Karpas-422 (cell line): Measurements from ENCODE around the gene IQGAP1. TPM values are rescaled to one million over a fixed set of nuclear protein-coding genes. Genes with fewer than 3 reads are reported as not detected.
"Not testable (repeated sequence)": the region's sequence is repeated elsewhere in the genome, so short reads cannot be mapped to it uniquely, and the experiment has no call there.

Experiments
- DNase-seq: peaks from one replicate; pipeline ENCODE4 v3.0.0-alpha.2; 2015
- H2AFZ ChIP-seq: fragments of 200-600 bp; sonication (generic); 2 replicates; pipeline ENCODE4 v1.6.1; 2014; ENCODE audit warnings: antibody characterized with exemption, low read length, mixed read lengths
- H3K27ac ChIP-seq: fragments of 200-600 bp; sonication (generic); 2 replicates; pipeline ENCODE4 v1.5.1; 2014; ENCODE audit warnings: mild to moderate bottlenecking, low read length, moderate library complexity
- H3K27me3 ChIP-seq: fragments of 200-600 bp; sonication (generic); 2 replicates; pipeline ENCODE4 v1.6.1; 2014; ENCODE audit warnings: low read length, mixed read lengths
- H3K36me3 ChIP-seq: fragments of 200-600 bp; sonication (generic); 2 replicates; pipeline ENCODE4 v1.6.1; 2014; ENCODE audit warnings: low read length, mixed read lengths; ENCODE audit not compliant: insufficient read depth
- H3K4me1 ChIP-seq: fragments of 200-600 bp; sonication (generic); 2 replicates; pipeline ENCODE4 v1.6.1; 2014; ENCODE audit warnings: mild to moderate bottlenecking, low read length, mixed read lengths
- H3K4me2 ChIP-seq: fragments of 200-600 bp; sonication (generic); 2 replicates; pipeline ENCODE4 v1.6.1; 2014; ENCODE audit warnings: low read length, low read depth, mild to moderate bottlenecking; ENCODE audit not compliant: poor library complexity, severe bottlenecking
- H3K4me3 ChIP-seq: fragments of 200-600 bp; sonication (generic); 2 replicates; pipeline ENCODE4 v1.5.1; 2014; ENCODE audit warnings: mild to moderate bottlenecking, antibody characterized with exemption, low read length, mixed read lengths
- H3K79me2 ChIP-seq: fragments of 200-600 bp; sonication (generic); 2 replicates; pipeline ENCODE4 v1.6.1; 2014; ENCODE audit warnings: mild to moderate bottlenecking, low read length, mixed read lengths
- H3K9ac ChIP-seq: fragments of 200-600 bp; sonication (generic); 2 replicates; pipeline ENCODE4 v1.6.0; 2014; ENCODE audit warnings: low read length
- H3K9me2 ChIP-seq: fragments of 200-600 bp; sonication (generic), shearing (Covaris generic); replicated peaks from 2 replicates; pipeline ENCODE4 v1.6.0; 2014; ENCODE audit warnings: mild to moderate bottlenecking, low read length, moderate library complexity; ENCODE audit not compliant: insufficient read depth
- H3K9me3 ChIP-seq: fragments of 300-700, 200-600 bp; sonication (generic); 2 replicates; pipeline ENCODE4 v1.6.1; 2014; ENCODE audit warnings: low read length, mixed read lengths
- H4K20me1 ChIP-seq: fragments of 200-600 bp; sonication (generic); 2 replicates; pipeline ENCODE4 v1.6.1; 2014; ENCODE audit warnings: mild to moderate bottlenecking, antibody characterized with exemption, low read length, low read depth; ENCODE audit not compliant: insufficient read depth
- total RNA-seq: library from RNA; depleted of rRNA; stranded (reverse); fragments of >200 nt; shearing (Covaris generic); gene quantifications from 2 replicates; pipeline ENCODE4 v1.2.3, GENCODE V29; 2014; ENCODE audit warnings: low replicate concordance

Gene IQGAP1
- total RNA-seq, 1 experiment from 2014 or later: 122 TPM

- Histone ChIP-seq H3K9ac (no peak overlapping the region), H3K4me1 (peaks cover 13% of the 10 kb centered on the region), H3K36me3 (no peaks in the 10 kb centered on the region), H2AFZ (no peak overlapping the region), H3K4me2 (no peak overlapping the region), H3K4me3 (no peak overlapping the region), H3K79me2 (peaks cover 87% of the 10 kb centered on the region), H4K20me1 (no peaks in the 10 kb centered on the region), H3K27ac (no peak overlapping the region), H3K27me3 (no peaks in the 10 kb centered on the region), H3K9me3 (no peaks in the 10 kb centered on the region), H3K9me2 (no peaks in the 10 kb centered on the region)
- no peak for DNase-seq
Observed at GRCh38 chr15:90408657-90409056, 20.6 kb downstream of the IQGAP1 start.

GRCh38 chr15:90409587-90409986, 21.5 kb downstream of the IQGAP1 start:
- not testable (repeated sequence) for H3K36me3 ChIP-seq, H3K27ac ChIP-seq, H4K20me1 ChIP-seq, H3K27me3 ChIP-seq, H3K4me2 ChIP-seq, H3K4me3 ChIP-seq, H2AFZ ChIP-seq, H3K9ac ChIP-seq, DNase-seq, H3K9me2 ChIP-seq, H3K9me3 ChIP-seq
- Histone ChIP-seq H3K4me1 (peaks cover 13% of the 10 kb centered on the region), H3K79me2 (peaks cover 86% of the 10 kb centered on the region)

GRCh38 chr15:90410316-90410715, 22.3 kb downstream of the IQGAP1 start:
- not testable (repeated sequence) for H3K9me3 ChIP-seq, H3K9ac ChIP-seq, DNase-seq, H3K4me3 ChIP-seq, H3K4me2 ChIP-seq, H3K27ac ChIP-seq, H4K20me1 ChIP-seq, H3K36me3 ChIP-seq, H2AFZ ChIP-seq, H3K9me2 ChIP-seq, H3K27me3 ChIP-seq
- Histone ChIP-seq H3K79me2 (peaks cover 86% of the 10 kb centered on the region), H3K4me1 (peaks cover 13% of the 10 kb centered on the region)

GRCh38 chr15:90411176-90411575, 23.1 kb downstream of the IQGAP1 start:
- H3K4me1 ChIP-seq: peaks cover 13% of the 10 kb centered on the region
- no peak overlapping the region for H2AFZ ChIP-seq
- H3K9me2 ChIP-seq: no peaks in the 10 kb centered on the region
- no peak overlapping the region for H3K9ac ChIP-seq
- H3K4me3 ChIP-seq: no peak overlapping the region
- no peaks in the 10 kb centered on the region for H3K9me3 ChIP-seq
- no peak overlapping the region for H3K4me2 ChIP-seq
- H3K27me3 ChIP-seq: no peaks in the 10 kb centered on the region
- peaks cover 85% of the 10 kb centered on the region for H3K79me2 ChIP-seq
- no peak overlapping the region for H3K27ac ChIP-seq
- DNase-seq: no peak
- H3K36me3 ChIP-seq: no peaks in the 10 kb centered on the region; the same call in 1 of the 2 replicates
- no peaks in the 10 kb centered on the region for H4K20me1 ChIP-seq

DNA sequence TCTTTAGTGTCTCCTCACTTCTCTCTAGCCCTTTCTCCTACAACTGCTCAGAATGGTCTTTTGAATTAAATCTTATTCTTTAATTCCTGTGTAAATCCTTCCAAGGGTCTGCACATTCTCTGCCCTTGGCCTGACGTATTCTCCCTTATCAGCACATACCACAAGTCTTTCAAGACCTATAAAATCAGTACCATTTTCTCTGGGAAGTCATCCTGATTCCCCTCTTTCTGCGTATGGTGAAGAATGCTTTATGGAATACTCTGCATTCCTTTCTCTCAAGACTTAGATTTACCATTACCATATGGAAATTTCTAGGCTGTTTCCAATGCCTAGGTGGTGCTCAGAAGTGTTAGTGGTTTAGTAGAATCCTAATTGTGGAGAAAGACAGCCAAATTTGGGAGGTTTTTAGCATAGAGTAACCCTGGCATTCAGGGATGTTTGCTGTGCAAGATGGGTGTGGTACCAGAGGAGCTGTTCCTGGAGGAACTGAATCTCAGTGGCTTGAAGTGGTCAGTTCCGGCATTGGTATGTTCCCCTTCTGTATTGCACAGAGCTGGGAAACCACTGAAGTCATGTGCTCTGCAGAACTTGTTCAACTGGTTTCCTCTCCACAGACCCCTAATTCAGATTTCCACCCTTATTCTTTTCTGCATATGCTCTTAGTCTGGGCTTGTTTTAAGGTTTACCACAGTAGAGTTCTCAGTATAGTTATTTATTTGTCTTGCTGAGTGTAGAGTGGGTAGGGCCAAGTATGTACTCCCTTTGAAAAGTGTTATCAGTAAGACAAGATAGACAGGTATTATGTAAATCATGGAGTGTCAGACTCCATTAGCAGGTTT, 24.5 kb downstream of the IQGAP1 start:
- peaks cover 13% of the 10 kb centered on the region for H3K4me1 ChIP-seq

GRCh38 chr15:90413411-90414379, 25.7 kb downstream of the IQGAP1 start:
- Histone ChIP-seq H3K27ac (no peak overlapping the region), H4K20me1 (no peaks in the 10 kb centered on the region), H3K79me2 (peaks cover 74% of the 10 kb centered on the region), H2AFZ (no peak overlapping the region), H3K36me3 (no peaks in the 10 kb centered on the region; the same call in 1 of the 2 replicates), H3K9me2 (no peaks in the 10 kb centered on the region), H3K4me2 (no peak overlapping the region), H3K27me3 (no peaks in the 10 kb centered on the region), H3K4me3 (no peak overlapping the region), H3K9me3 (no peaks in the 10 kb centered on the region), H3K4me1 (peaks cover 17% of the 10 kb centered on the region), H3K9ac (no peak overlapping the region)
- no peak for DNase-seq

More for the DNA sequence above, 24.5 kb downstream of the IQGAP1 start:
- Histone ChIP-seq H3K79me2 (peaks cover 74% of the 10 kb centered on the region), H2AFZ (no peak overlapping the region), H3K9me2 (no peaks in the 10 kb centered on the region), H3K9ac (no peak overlapping the region), H3K36me3 (no peaks in the 10 kb centered on the region; the same call in 1 of the 2 replicates), H3K27me3 (no peaks in the 10 kb centered on the region), H3K4me3 (no peak overlapping the region), H3K4me2 (no peak overlapping the region), H3K27ac (no peak overlapping the region), H4K20me1 (no peaks in the 10 kb centered on the region), H3K9me3 (no peaks in the 10 kb centered on the region)
- no peak for DNase-seq

DNA sequence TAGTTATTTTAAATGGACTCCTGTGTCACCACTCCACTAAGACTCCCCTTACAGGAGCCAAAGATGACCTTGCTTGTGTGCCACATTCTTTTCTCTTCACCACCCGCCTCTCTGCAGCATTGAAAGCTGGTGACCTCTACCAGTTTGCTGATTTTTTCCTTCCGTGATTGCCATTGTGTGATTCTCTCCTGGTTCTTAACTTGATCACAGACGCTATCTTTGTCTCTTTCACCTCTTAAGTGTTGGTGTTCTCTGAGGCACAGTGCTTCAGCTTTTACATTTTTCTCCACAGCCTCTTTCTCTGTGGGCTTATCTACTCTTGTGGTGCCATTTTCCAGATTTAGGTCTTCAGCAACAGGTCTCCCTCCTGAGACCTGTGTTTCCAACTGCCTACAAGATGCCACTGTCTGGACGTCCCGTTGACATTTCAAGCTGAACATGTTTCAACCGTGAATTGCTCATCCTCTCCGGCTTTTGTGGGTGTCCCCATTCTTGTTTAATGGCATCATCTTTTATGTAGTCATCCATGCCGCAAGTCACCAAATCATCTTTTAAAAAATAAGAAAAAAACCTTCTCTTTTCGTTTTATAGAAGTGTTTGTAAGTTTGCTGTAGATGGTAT, 26.5 kb downstream of the IQGAP1 start:
- no peaks in the 10 kb centered on the region; the same call in 1 of the 2 replicates for H3K36me3 ChIP-seq
- no peaks in the 10 kb centered on the region for H3K27me3 ChIP-seq
- H3K9me2 ChIP-seq: no peaks in the 10 kb centered on the region
- no peak overlapping the region for H2AFZ ChIP-seq
- no peak overlapping the region for H3K4me2 ChIP-seq
- no peaks in the 10 kb centered on the region for H4K20me1 ChIP-seq
- H3K79me2 ChIP-seq: peaks cover 75% of the 10 kb centered on the region
- H3K4me1 ChIP-seq: peaks cover 25% of the 10 kb centered on the region
- H3K4me3 ChIP-seq: no peak overlapping the region
- H3K9me3 ChIP-seq: no peaks in the 10 kb centered on the region
- no peak overlapping the region for H3K27ac ChIP-seq
- no peak for DNase-seq
- H3K9ac ChIP-seq: no peak overlapping the region

- H3K9ac ChIP-seq, H4K20me1 ChIP-seq, H3K9me3 ChIP-seq, H3K9me2 ChIP-seq, DNase-seq, H3K27ac ChIP-seq, H3K27me3 ChIP-seq, H3K4me2 ChIP-seq, H3K4me3 ChIP-seq, H3K36me3 ChIP-seq, H2AFZ ChIP-seq: not testable (repeated sequence)
- Histone ChIP-seq H3K79me2 (peaks cover 87% of the 10 kb centered on the region), H3K4me1 (peaks cover 35% of the 10 kb centered on the region)
Observed at GRCh38 chr15:90416052-90416451, 28.0 kb downstream of the IQGAP1 start.
